Gastroesophageal sphincter (tissue), 3 donors: Measurements from ENCODE around the gene CDK14.

ENCODE experiments used
- POLR2A ChIP-seq, 2 donors: fragments of 450-650 bp; IDR thresholded peaks; one replicate each; pipeline ENCODE4 v1.6.1; 2017; ENCODE audit warnings: antibody characterized with exemption in 2 of 2, mild to moderate bottlenecking in 2 of 2, moderate library complexity in 1 of 2
- TF ChIP-seq, protein P1 (sequence below), 4 experiments: fragments of 200-600 bp in 2 of 4; fragments of 450-650 bp in 2 of 4; sonication (generic) in 1 of 4; IDR thresholded peaks; one replicate each; pipeline ENCODE4 v1.5.1; 2017 to 2019; ENCODE audit warnings: antibody characterized with exemption in 4 of 4, mild to moderate bottlenecking in 2 of 4, moderate library complexity in 2 of 4

DNA sequence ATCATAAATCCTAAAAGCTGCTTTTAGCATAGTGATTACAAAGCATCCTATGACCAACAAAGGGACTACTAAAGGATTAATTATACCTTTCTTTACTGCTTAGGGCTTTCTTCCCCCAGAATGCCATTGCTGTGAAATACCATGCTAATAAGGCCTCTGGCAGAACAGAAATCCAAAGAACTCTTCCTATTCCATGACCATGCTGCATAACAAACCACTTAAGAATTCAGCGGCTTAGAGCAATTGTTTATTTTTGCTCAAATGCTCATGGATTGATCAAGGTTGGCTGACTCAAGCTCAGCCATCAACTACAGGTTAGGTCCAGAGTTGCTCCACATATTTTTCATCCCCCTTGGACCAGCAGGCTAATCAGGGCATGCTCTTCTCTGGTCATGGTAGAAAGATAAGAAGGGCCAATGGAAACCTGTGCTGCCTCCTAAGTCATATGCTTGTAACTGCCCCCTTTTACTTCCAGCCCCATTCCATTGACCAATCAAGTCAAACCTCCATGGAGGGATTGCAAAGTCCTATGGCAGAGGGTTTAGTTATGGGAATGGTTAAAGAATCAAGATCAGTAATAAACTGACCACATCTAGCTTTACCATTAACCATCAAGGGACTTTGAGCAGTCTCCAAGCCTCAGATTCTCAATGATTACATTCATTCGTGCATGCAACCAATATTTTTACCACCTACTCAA is 423.7 kb downstream of the CDK14 start:
- TF ChIP-seq, protein P1, sequence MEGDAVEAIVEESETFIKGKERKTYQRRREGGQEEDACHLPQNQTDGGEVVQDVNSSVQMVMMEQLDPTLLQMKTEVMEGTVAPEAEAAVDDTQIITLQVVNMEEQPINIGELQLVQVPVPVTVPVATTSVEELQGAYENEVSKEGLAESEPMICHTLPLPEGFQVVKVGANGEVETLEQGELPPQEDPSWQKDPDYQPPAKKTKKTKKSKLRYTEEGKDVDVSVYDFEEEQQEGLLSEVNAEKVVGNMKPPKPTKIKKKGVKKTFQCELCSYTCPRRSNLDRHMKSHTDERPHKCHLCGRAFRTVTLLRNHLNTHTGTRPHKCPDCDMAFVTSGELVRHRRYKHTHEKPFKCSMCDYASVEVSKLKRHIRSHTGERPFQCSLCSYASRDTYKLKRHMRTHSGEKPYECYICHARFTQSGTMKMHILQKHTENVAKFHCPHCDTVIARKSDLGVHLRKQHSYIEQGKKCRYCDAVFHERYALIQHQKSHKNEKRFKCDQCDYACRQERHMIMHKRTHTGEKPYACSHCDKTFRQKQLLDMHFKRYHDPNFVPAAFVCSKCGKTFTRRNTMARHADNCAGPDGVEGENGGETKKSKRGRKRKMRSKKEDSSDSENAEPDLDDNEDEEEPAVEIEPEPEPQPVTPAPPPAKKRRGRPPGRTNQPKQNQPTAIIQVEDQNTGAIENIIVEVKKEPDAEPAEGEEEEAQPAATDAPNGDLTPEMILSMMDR (IDR thresholded peaks at IDR 0.05): no peak
- no peak for TF ChIP-seq POLR2A (IDR thresholded peaks at IDR 0.05)
